Amniotic stem cell (primary cell): ENCODE results near the gene RTF2.
"Not testable (repeated sequence)": the region's sequence is repeated elsewhere in the genome, so short reads cannot be mapped to it uniquely, and the experiment has no call there.

Experiments
- DNase-seq: peaks from one replicate; lab custom pipeline; 2025; lab: John Stamatoyannopoulos, UW

RTF2 gene

DNA sequence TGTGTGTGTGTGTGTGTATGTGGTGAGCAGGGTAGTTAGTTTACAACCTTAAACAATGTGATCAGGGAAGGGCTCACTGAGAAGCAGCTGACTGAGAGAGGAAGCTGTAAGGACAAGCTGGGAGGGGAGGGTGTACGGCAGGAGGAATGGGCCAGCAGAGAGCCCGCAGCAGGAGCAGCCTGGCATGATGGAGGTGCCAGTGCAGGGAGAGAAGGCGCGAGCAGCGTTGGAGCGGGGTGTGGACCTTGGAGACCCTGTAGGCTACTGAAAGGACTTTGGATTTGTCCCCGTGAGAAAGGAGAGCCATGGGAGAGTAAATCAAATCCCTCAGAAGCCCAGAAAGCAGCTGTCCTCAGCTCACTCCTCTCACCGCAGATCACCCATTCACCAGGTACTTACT is 83.1 kb downstream of the RTF2 start:
- no peak for DNase-seq

DNA sequence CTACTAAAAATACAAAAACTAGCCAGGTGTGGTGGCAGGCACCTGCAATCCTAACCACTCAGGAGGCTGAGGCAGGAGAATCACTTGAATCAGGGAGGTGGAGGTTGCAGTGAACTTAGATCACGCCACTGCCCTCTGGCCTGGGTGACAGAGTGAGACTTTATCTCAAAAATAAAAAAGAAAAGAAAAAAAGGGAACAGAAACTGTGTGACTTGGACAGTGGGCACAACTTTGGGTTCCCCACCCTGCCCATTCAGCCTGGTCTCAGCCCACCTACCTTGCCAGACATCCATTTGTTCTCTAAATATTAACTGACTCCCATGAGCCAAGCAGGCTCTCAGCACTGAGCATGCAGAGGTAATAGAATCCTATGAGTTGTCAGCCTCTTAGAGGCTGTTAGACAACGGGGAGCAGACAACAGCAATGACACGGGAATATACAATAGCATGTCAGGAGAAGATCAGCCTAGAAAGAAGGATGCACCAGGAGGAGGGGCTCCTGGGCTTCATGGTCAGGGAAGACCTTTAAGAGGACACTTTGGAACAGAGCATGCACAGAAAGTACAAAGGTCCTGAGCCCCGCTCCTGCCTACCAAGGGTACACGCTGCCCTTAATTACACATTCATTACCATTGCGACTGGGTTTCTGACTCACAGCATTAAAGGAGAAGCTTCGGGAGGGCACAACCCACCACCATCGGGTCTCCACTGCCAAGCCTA is 84.6 kb downstream of the RTF2 start:
- DNase-seq: no peak

DNA sequence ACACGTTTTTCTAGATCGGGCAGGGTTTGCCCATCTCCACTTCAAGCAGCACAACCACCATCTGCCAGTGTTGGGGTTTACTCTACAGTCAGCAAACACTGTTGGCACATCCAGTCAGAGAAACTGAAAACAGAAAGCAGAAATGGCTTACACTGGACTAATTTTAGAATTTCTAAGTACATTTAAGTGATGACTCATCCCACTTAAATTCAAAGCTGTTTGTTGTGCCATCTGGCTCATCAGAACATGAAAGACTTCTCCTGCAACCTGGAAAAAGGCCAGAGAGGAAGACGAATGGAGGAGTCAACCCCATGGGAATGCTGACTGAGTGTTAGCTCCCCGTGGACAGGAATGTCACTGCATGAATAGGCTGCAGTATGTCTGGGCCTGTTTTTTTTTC is 86.4 kb downstream of the RTF2 start:
- DNase-seq: peak; percentile 78

DNA sequence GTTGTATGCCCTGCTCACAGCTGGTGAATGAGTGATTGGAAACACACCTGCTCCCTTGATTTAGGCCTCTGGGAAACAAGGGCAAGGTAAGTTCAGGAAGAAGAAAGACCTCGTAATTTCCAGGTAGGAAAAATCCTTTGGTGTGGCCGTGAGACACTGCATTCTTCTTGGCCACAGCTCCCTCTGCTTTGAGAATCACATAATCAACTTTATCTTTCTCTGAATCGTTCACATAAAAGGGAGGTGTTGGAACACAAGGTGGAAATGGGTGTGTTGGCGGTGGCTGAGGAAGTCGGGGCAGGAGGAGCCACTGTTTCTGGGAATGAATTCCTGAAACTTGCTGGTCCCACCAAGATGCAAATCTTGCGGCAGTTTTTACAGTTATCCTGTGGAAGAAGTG is 90.5 kb downstream of the RTF2 start:
- DNase-seq: no peak

DNA sequence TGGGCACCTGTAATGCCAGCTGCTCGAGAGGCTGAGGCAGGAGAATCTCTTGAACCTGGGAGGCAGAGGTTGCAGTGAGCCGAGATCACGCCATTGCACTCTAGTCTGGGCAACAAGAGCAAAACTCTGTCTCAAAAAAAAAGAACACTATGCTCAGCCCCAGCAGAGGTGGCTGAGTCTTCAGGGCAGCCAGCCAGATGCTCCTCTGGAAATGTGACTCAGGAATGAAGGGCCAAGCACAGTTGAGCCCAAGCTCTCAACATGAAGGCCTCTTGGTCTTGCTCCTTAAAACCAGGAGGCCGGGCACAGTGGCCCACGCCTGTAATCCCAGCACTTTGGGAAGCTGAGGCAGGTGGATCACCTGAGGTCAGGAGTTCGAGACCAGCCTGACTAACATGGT is 96.1 kb downstream of the RTF2 start:
- DNase-seq: not testable (repeated sequence)

DNA sequence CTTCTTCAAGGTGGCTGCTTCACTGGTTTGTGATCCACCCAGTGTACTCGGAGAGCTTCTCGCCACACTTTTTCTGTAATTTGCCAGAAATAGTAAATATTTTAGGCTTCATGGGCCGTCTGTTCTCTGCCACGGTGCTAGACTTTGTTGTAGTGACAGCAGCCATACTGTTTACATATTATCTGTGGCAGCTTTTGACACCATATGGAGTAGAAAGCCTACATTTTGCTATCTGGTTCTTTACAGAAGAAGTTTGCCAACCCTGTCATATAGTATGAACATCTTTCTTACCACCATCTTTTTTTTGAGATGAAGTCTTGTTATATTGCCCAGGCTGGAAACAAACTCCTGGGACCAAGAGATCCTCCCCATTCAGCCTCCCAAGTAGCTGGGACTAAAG is 97.1 kb downstream of the RTF2 start:
- no peak for DNase-seq

DNA sequence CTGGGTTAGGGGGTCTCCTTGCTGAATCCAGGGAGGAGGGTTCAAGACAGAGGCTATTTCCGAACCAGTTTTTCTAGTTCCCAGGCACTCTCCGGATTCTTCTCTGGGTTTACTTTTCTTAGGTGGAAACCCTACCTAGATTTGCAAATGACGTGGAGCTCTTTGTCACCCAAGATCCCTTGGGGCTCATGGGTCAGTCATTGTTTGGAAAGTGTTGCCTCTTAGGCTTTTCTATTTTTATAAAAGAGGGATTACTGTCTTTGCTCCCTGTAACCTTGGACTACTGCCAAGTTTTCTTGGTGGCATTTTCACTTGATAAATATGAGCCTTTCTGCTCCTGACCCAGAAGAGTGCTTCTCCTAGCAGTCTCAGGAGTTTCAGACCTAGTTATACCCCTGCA is 98.2 kb downstream of the RTF2 start:
- DNase-seq: no peak
